ENCODE results near the gene SLC35E3. TPM values are rescaled to one million over a fixed set of nuclear protein-coding genes. Genes with fewer than 3 reads are reported as not detected.
A peak's percentile ranks its signal among the peaks of the same experiment; 100 is the strongest.

Gene SLC35E3
- total and polyA plus RNA-seq, 2 of the 13 experiments (the other 11 are each of a cell fraction or from before 2014, with no cell fraction given), result 13.0 to 22.1 TPM

GRCh38 chr12:68807576-68808387 lies 61.8 kb downstream of the SLC35E3 start, which contains the start of gene MDM2 (continued):
- peak; percentile 49; the same call in 1 of the 2 replicates for TF ChIP-seq HMGXB3 (CRISPR knock-in tag; IDR thresholded peaks at IDR 0.05; ENCODE audit: borderline replicate concordance)
- peak; percentile 83; the same call in 1 of the 2 replicates for TF ChIP-seq ZNF772 (CRISPR knock-in tag; IDR thresholded peaks at IDR 0.05)
- 0 out of 2 replicates have a peak, but pooled peaks have one; percentile 19 for TF ChIP-seq ZSCAN12 (CRISPR knock-in tag; IDR thresholded peaks at IDR 0.05)
- TF ChIP-seq POGZ (CRISPR knock-in tag; IDR thresholded peaks at IDR 0.05), result peak; percentile 53
- TF ChIP-seq HCFC1 (IDR thresholded peaks at IDR 0.05; ENCODE audit: low read depth, low read length), result peak; percentile 36; the same call in 1 of the 2 replicates
- TF ChIP-seq CEBPB (IDR thresholded peaks at IDR 0.05; ENCODE audit: borderline replicate concordance, low read depth, low read length), result peak; percentile 26; the same call in 1 of the 2 replicates
- TF ChIP-seq ZGPAT (CRISPR knock-in tag; IDR thresholded peaks at IDR 0.05), result peak; percentile 96
- TF ChIP-seq ZZZ3 (CRISPR knock-in tag; IDR thresholded peaks at IDR 0.05; ENCODE audit: borderline replicate concordance), result 0 out of 2 replicates have a peak, but pooled peaks have one; percentile 75
- peak; percentile 66 to 80; a peak in 3 of 4 replicates for TF ChIP-seq POLR2A (IDR thresholded peaks at IDR 0.05; ENCODE audit: insufficient read depth in 1 of 2, low read depth in 2 of 2, low read length in 2 of 2)
- peak; percentile 73 for TF ChIP-seq ZNF670 (CRISPR knock-in tag; IDR thresholded peaks at IDR 0.05; ENCODE audit: borderline replicate concordance)
- TF ChIP-seq GABPA (IDR thresholded peaks at IDR 0.05; ENCODE audit: low read depth, low read length), result peak; percentile 56
- TF ChIP-seq GABPA (CRISPR knock-in tag; IDR thresholded peaks at IDR 0.05; ENCODE audit: low read depth), result no peak
- no peak for TF ChIP-seq PHF5A (CRISPR knock-in tag; IDR thresholded peaks at IDR 0.05; ENCODE audit: low read depth, unreplicated experiment)
- peak; percentile 76; the same call in 1 of the 2 replicates for TF ChIP-seq HOXA3 (CRISPR knock-in tag; IDR thresholded peaks at IDR 0.05)
- peak; percentile 71; the same call in 1 of the 2 replicates for TF ChIP-seq POGK (CRISPR knock-in tag; conservative IDR thresholded peaks at IDR 0.05)
- 0 out of 2 replicates have a peak, but pooled peaks have one; percentile 13 for TF ChIP-seq MIER3 (CRISPR knock-in tag; IDR thresholded peaks at IDR 0.05; ENCODE audit: borderline replicate concordance)
- TF ChIP-seq LBX2 (CRISPR knock-in tag; IDR thresholded peaks at IDR 0.05; ENCODE audit: borderline replicate concordance), result peak; percentile 59; the same call in 1 of the 2 replicates
- no peak for TF ChIP-seq PCBP2 (optimal IDR thresholded peaks at IDR 0.05; ENCODE audit: low read depth, low read length, poor library complexity, severe bottlenecking)
- TF ChIP-seq MYC (CRISPR knock-in tag; IDR thresholded peaks at IDR 0.05; ENCODE audit: borderline replicate concordance), result peak; percentile 68
- no peak for TF ChIP-seq HHEX (CRISPR knock-in tag; IDR thresholded peaks at IDR 0.05)
- no peak for TF ChIP-seq ZNF703 (CRISPR knock-in tag; IDR thresholded peaks at IDR 0.05; ENCODE audit: borderline replicate concordance)
- TF ChIP-seq XRCC5 (optimal IDR thresholded peaks at IDR 0.05; ENCODE audit: low read length), result peak; percentile 62

Data from HepG2 (cell line).